Ovary (tissue), 3 donors: ENCODE results near the gene VWA3B.

ENCODE experiments used
- POLR2A ChIP-seq: fragments of 450-650 bp; IDR thresholded peaks from one replicate; pipeline ENCODE4 v1.6.1; 2017; ENCODE audit warnings: antibody characterized with exemption, mild to moderate bottlenecking, moderate library complexity
- TF ChIP-seq, protein P1 (sequence below), 3 donors: fragments of 450-650 bp in 2 of 3; fragments of 200-600 bp in 1 of 3; IDR thresholded peaks; one replicate each; pipeline versions ENCODE4 v1.5.1 to v1.8.0; 2016 to 2022; ENCODE audit warnings: antibody characterized with exemption in 3 of 3, mild to moderate bottlenecking in 1 of 3
- donor health status: DM: no; HTN: no; CAD: no.

DNA sequence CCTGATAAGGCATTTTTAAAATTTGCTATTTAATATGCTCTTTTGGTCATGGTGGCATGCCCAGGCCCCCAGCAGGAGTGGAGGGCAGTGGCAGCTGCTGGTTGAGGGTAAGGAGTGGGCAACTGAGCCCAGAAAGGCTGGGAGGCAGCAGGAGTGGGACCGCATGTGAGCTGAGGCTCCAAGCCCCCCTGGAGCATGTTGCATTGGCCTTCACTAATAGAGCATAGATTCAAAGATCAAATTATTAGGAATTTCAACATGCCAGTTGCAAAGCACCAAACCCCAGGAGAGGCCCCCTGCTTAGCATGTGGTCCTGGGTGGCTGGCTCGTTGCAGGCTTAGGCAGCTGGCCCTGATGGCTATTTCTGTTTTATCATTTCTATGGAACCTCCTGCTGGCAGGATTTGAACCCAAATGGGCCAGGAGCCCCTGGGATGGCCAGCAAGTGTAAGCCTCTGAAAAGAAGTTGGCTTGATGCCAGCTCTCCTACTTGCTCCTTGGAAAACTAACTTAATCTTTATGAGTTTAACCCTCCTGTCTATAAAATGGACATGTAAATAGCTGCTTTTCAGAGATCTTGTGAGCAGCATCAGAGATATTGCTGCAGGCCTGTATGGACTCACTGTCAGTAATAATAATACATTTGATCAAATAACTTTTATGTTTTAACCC lies 49.2 kb upstream of the VWA3B start:
- TF ChIP-seq, protein P1, sequence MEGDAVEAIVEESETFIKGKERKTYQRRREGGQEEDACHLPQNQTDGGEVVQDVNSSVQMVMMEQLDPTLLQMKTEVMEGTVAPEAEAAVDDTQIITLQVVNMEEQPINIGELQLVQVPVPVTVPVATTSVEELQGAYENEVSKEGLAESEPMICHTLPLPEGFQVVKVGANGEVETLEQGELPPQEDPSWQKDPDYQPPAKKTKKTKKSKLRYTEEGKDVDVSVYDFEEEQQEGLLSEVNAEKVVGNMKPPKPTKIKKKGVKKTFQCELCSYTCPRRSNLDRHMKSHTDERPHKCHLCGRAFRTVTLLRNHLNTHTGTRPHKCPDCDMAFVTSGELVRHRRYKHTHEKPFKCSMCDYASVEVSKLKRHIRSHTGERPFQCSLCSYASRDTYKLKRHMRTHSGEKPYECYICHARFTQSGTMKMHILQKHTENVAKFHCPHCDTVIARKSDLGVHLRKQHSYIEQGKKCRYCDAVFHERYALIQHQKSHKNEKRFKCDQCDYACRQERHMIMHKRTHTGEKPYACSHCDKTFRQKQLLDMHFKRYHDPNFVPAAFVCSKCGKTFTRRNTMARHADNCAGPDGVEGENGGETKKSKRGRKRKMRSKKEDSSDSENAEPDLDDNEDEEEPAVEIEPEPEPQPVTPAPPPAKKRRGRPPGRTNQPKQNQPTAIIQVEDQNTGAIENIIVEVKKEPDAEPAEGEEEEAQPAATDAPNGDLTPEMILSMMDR (IDR thresholded peaks at IDR 0.05): no peak
- TF ChIP-seq POLR2A: no peak
